Gastroesophageal sphincter (tissue), 4 donors: ENCODE measurements around the gene HPSE2. TPM values are rescaled to one million over a fixed set of nuclear protein-coding genes. Genes with fewer than 3 reads are reported as not detected.

Experiments used
- ATAC-seq: fragments of 150-250 bp; one replicate; pipeline ENCODE4 v1.9.1; 2016; ENCODE audit warnings: mild to moderate bottlenecking, moderate library complexity
- H3K27ac ChIP-seq, 4 donors: fragments of 200-600 bp; sonication (generic) in 3 of 4; 1 replicate in 3 of 4; 2 replicates in 1 of 4; pipeline ENCODE4 v1.5.1; 2016 to 2019
- H3K27me3 ChIP-seq: fragments of 200-600 bp; sonication (generic); one replicate; pipeline ENCODE4 v1.5.1; 2019
- H3K36me3 ChIP-seq, 2 donors: fragments of 200-600 bp; sonication (generic); one replicate each; pipeline ENCODE4 v1.5.1; 2019; ENCODE audit warnings: control low read depth in 1 of 2
- H3K4me1 ChIP-seq, 3 donors: fragments of 200-600 bp; sonication (generic); 1 replicate in 2 of 3; 2 replicates in 1 of 3; pipeline ENCODE4 v1.5.1; 2016 to 2019; ENCODE audit warnings: control low read depth in 2 of 3
- H3K4me3 ChIP-seq, 2 donors: fragments of 200-600 bp; sonication (generic); one replicate each; pipeline ENCODE4 v1.5.1; 2019; ENCODE audit warnings: mild to moderate bottlenecking in 1 of 2, moderate library complexity in 1 of 2
- H3K9me3 ChIP-seq, 3 donors: fragments of 200-600 bp; sonication (generic); one replicate each; pipeline ENCODE4 v1.5.1; 2017 to 2019; ENCODE audit warnings: control low read depth in 2 of 3
- EP300 ChIP-seq: sonication (generic); formaldehyde crosslinking; IDR thresholded peaks from one replicate; pipeline ENCODE4 v1.6.1; 2017; ENCODE audit warnings: antibody characterized with exemption, mild to moderate bottlenecking
- POLR2A ChIP-seq, 2 donors: fragments of 450-650 bp; IDR thresholded peaks; one replicate each; pipeline ENCODE4 v1.6.1; 2017; ENCODE audit warnings: antibody characterized with exemption in 2 of 2, mild to moderate bottlenecking in 2 of 2, moderate library complexity in 1 of 2
- POLR2AphosphoS5 ChIP-seq: sonication (generic); formaldehyde crosslinking; IDR thresholded peaks from one replicate; pipeline ENCODE4 v1.6.1; 2017; ENCODE audit warnings: antibody characterized with exemption
- WGBS, 2 donors: methylation state at CpG; one replicate each; pipeline ENCODE4 v1.1.5; 2018; ENCODE audit warnings: low coverage in 1 of 2; 5-methylcytosine and 5-hydroxymethylcytosine counted together
- total RNA-seq, 4 donors: library from RNA; depleted of rRNA; stranded (reverse); fragments of >200 nt; gene quantifications; one replicate each; pipeline ENCODE4 v1.1.0, GENCODE V29; 2016
- TF ChIP-seq, protein P1 (sequence below), 4 experiments: fragments of 200-600 bp in 2 of 4; fragments of 450-650 bp in 2 of 4; sonication (generic) in 1 of 4; IDR thresholded peaks; one replicate each; pipeline ENCODE4 v1.5.1; 2017 to 2019; ENCODE audit warnings: antibody characterized with exemption in 4 of 4, mild to moderate bottlenecking in 2 of 4, moderate library complexity in 2 of 4

The HPSE2 gene
- total RNA-seq, 4 donors from 2014 or later: 19.1 to 74.5 (median 58.8) TPM

DNA sequence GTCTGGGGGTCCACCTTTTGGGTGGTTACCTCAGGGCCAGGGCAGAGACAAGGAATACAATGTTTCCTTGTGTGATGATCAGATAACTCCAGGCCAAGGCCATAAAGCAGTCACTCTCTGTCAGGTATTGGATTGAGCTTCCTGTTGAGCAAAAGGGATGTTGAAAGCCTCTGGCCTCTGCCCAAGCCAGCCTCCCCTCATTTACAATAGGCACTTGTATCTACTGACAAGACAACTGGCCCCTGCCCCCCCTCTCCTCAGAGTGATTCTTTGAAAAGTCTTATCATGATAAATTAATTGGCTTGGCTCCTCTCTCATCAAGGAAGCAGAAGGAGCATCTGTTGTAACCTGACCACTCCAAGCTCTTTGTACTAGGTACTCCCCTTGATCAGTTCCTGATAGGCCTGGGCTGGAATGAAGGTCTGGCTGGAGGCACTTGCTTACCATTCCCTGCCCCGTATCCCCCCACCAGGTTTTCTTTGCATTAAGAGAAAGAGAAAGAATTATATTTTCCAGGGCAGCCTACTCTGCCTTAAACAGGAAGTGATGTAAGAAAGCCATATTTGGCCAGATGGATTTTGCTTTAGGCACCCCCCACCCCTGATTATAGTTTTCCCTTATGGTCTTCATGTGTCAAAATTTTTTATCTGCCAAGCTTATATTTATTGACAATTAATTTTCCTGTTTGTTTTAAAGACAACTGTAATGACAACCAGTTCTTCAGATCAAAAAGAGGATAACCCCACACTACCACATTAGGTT lies 746.8 kb downstream of the HPSE2 start:
- H3K27ac ChIP-seq: no peak overlapping the region
- H3K4me3 ChIP-seq: no peak overlapping the region
- no peaks in the 10 kb centered on the region for H3K9me3 ChIP-seq
- no peaks in the 10 kb centered on the region for H3K27me3 ChIP-seq
- no peaks in the 10 kb centered on the region for H3K4me1 ChIP-seq
- TF ChIP-seq POLR2AphosphoS5: no peak
- TF ChIP-seq POLR2A (IDR thresholded peaks at IDR 0.05): no peak
- TF ChIP-seq, protein P1, sequence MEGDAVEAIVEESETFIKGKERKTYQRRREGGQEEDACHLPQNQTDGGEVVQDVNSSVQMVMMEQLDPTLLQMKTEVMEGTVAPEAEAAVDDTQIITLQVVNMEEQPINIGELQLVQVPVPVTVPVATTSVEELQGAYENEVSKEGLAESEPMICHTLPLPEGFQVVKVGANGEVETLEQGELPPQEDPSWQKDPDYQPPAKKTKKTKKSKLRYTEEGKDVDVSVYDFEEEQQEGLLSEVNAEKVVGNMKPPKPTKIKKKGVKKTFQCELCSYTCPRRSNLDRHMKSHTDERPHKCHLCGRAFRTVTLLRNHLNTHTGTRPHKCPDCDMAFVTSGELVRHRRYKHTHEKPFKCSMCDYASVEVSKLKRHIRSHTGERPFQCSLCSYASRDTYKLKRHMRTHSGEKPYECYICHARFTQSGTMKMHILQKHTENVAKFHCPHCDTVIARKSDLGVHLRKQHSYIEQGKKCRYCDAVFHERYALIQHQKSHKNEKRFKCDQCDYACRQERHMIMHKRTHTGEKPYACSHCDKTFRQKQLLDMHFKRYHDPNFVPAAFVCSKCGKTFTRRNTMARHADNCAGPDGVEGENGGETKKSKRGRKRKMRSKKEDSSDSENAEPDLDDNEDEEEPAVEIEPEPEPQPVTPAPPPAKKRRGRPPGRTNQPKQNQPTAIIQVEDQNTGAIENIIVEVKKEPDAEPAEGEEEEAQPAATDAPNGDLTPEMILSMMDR (IDR thresholded peaks at IDR 0.05): no peak
- TF ChIP-seq EP300: no peak
- peaks cover 0 to 27% of the 10 kb centered on the region in 2 donors for H3K36me3 ChIP-seq
- WGBS, 2 donors: 90% methylated on average over 1 of the region's 1 CpG; no CpG with 5 or more reads in 1 of the 2 donors
- no peak for ATAC-seq

DNA sequence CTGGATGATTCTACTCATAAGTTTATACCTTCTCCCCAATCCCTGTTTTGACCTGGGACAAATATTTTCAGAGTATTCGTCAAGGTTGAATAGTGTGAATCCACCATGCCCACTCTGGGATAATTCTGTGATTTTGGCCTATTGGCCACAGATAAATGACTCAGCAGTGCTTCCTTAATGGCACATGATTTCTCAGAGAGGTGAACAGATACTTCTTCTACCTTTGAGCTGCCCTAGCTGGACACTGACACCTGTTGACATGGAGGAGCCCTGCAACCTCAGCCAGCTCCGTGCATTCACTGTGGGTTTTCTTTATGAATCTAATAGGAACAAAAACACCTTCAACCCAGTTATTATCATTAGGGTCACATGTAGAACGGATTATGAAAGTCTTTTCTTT lies 748.0 kb downstream of the HPSE2 start:
- no peaks in the 10 kb centered on the region for H3K9me3 ChIP-seq
- WGBS, 2 donors: 79 to 98% methylated on average over 3 of the region's 3 CpGs
- TF ChIP-seq, protein P1 (IDR thresholded peaks at IDR 0.05): no peak
- TF ChIP-seq POLR2A (IDR thresholded peaks at IDR 0.05): no peak
- no peak for TF ChIP-seq EP300
- TF ChIP-seq POLR2AphosphoS5: no peak
- no peaks in the 10 kb centered on the region for H3K27me3 ChIP-seq
- no peaks in the 10 kb centered on the region for H3K4me1 ChIP-seq
- no peak overlapping the region for H3K27ac ChIP-seq
- no peak overlapping the region for H3K4me3 ChIP-seq
- no peak for ATAC-seq
- H3K36me3 ChIP-seq: peaks cover 0 to 27% of the 10 kb centered on the region in 2 donors

DNA sequence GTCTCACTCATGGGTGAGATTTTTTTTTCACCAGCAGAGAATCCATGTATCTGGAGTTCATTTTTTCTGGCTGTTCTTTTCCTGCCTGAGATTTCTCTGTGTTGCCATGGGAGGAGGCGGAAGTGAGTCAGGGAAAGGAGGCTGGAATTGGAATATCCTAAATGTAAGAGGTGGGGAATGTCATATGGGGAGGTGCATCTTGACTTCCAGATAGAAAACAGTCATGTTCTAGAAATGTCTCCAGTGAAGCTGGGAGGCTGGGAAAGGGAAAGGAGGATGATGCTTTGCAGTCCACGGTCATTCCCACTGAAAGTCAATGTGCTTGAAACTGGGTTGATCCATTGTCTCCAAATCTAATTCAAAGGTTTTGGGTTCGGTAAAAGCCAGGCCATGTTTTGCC lies 749.2 kb downstream of the HPSE2 start:
- 55 to 83% methylated on average over 2 of the region's 3 CpGs for WGBS, 2 donors
- H3K36me3 ChIP-seq: peaks cover 0 to 38% of the 10 kb centered on the region in 2 donors
- TF ChIP-seq POLR2A (IDR thresholded peaks at IDR 0.05) (no peak), EP300 (no peak), POLR2AphosphoS5 (no peak)
- TF ChIP-seq, protein P1 (IDR thresholded peaks at IDR 0.05): no peak
- no peaks in the 10 kb centered on the region for H3K4me1 ChIP-seq
- no peak for ATAC-seq
- no peak overlapping the region for H3K27ac ChIP-seq
- H3K4me3 ChIP-seq: no peak overlapping the region
- no peaks in the 10 kb centered on the region for H3K27me3 ChIP-seq
- H3K9me3 ChIP-seq: no peaks in the 10 kb centered on the region

DNA sequence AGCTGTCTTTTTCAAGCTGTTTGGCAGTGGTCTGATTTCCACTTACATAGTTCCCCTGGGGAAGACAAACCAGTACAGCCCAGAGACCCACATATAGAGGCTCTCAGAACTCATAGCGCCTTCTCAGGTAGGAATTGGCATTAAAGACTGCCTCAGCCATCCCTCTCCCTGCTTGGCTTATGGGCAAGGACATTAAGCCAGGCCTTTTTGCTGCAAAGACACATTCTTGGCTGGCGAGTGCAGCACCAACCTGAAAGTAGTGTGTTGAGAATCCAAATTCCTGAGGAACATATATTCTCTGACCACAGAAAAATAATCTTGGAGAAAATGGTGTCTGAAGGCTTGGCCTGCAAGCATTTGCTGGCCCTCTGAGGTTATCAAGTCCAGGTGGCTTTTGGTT lies 749.7 kb downstream of the HPSE2 start:
- Histone ChIP-seq H3K27me3 (no peaks in the 10 kb centered on the region), H3K9me3 (no peaks in the 10 kb centered on the region), H3K4me3 (no peak overlapping the region), H3K4me1 (no peaks in the 10 kb centered on the region), H3K27ac (no peak overlapping the region), H3K36me3 (peaks cover 0 to 39% of the 10 kb centered on the region in 2 donors)
- TF ChIP-seq, protein P1 (IDR thresholded peaks at IDR 0.05): no peak
- TF ChIP-seq POLR2AphosphoS5 (no peak), EP300 (no peak), POLR2A (IDR thresholded peaks at IDR 0.05) (no peak)
- no peak for ATAC-seq
- WGBS, 2 donors: no CpG with 5 or more reads among the region's 2 CpGs

DNA sequence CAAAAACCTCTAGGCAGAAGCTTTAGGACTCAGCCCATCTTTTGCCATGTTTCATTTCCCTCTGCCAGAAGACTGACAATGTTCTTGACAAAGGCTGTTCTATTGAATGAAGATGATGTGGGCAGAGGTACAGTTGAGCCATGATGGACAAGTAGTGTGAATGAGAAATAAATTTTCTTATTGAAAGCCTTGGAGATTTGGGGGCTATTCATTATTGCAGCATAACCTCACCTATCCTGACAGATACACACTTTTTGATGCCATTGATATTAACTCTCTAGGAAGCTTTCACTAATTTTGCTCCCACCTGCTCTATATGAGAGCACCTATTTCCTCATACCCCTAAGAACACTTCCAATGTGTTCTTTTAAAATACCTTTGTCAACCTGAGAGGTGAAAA lies 752.0 kb downstream of the HPSE2 start:
- ATAC-seq: no peak
- no peak for TF ChIP-seq POLR2A (IDR thresholded peaks at IDR 0.05)
- no peak for TF ChIP-seq POLR2AphosphoS5
- TF ChIP-seq EP300: no peak
- TF ChIP-seq, protein P1 (IDR thresholded peaks at IDR 0.05): no peak
- Histone ChIP-seq H3K4me3 (no peak overlapping the region), H3K27ac (no peak overlapping the region), H3K9me3 (no peaks in the 10 kb centered on the region), H3K36me3 (peaks cover 0 to 28% of the 10 kb centered on the region in 2 donors), H3K4me1 (no peaks in the 10 kb centered on the region), H3K27me3 (no peaks in the 10 kb centered on the region)
